ENCODE results near the gene MYOM1.
"Not testable (repeated sequence)": the region's sequence is repeated elsewhere in the genome, so short reads cannot be mapped to it uniquely, and the experiment has no call there.

MYOM1 gene

DNA sequence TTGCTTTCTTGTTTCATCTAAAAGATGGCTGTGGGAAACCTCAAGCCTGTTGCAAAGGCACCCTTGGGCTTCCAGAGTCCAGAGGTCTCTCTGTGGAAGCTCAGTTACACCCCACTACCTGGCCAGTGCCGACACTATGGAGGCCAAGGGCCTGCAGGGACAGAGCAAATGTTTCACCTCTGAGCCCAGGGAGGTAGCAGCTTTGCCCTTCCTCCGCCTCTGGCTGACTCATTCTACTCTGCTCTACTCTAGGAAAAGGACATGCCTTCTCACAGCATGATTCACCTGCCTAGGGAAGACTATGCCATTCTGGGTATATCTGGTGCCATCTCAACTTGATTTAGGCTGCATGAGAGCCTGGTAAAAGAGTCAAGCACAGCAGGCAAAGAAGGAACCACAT is 12.2 kb downstream of the MYOM1 start:
- Histone ChIP-seq H3K9ac (ENCODE audit: insufficient read length, low read depth) (no peak overlapping the region), H3K4me3 (ENCODE audit: insufficient read length, low read depth) (no peak overlapping the region), H3K27me3 (ENCODE audit: insufficient read depth, insufficient read length) (no peaks in the 10 kb centered on the region), H3K36me3 (ENCODE audit: insufficient read depth, insufficient read length, low read length) (no peaks in the 10 kb centered on the region), H3K4me1 (ENCODE audit: insufficient read depth, insufficient read length) (no peaks in the 10 kb centered on the region), H3K9me3 (ENCODE audit: insufficient read depth, low read length) (peaks cover 10% of the 10 kb centered on the region; the same call in 1 of the 2 replicates)
- no peak for DNase-seq (ENCODE audit: low read depth, low spot score)
- TF ChIP-seq SUZ12 (IDR thresholded peaks at IDR 0.05; ENCODE audit: extremely low read depth, insufficient read depth, insufficient read length) (no peak), YY1 (IDR thresholded peaks at IDR 0.05; ENCODE audit: insufficient read depth, insufficient read length) (no peak), ZNF274 (IDR thresholded peaks at IDR 0.05; ENCODE audit: low read depth, low read length) (no peak)

DNA sequence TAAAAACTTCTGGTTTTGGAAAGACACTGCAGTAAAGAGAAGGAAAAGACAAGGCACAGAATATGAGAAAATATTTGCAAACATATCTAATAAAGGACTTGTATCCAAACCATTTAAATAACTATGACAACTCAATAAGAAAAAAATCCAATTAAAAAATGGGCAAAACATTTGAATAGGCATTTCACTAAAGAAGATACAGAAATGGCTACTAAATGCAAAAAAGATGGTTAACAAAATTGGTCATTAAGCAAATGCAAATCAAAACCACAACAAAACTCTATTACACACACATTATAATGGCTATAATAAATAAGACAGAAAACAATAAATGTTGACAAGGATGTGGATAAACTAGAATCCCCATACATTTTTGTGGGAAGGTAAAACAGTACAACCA is 14.5 kb downstream of the MYOM1 start:
- Histone ChIP-seq H3K4me3 (ENCODE audit: insufficient read length, low read depth) (no peak overlapping the region), H3K27me3 (ENCODE audit: insufficient read depth, insufficient read length) (no peaks in the 10 kb centered on the region), H3K9me3 (ENCODE audit: insufficient read depth, low read length) (peaks cover 10% of the 10 kb centered on the region; the same call in 1 of the 2 replicates), H3K36me3 (ENCODE audit: insufficient read depth, insufficient read length, low read length) (no peaks in the 10 kb centered on the region), H3K9ac (ENCODE audit: insufficient read length, low read depth) (no peak overlapping the region), H3K4me1 (ENCODE audit: insufficient read depth, insufficient read length) (no peaks in the 10 kb centered on the region)
- TF ChIP-seq ZNF274 (IDR thresholded peaks at IDR 0.05; ENCODE audit: low read depth, low read length): no peak
- no peak for TF ChIP-seq YY1 (IDR thresholded peaks at IDR 0.05; ENCODE audit: insufficient read depth, insufficient read length)
- no peak for TF ChIP-seq SUZ12 (IDR thresholded peaks at IDR 0.05; ENCODE audit: extremely low read depth, insufficient read depth, insufficient read length)
- no peak for DNase-seq (ENCODE audit: low read depth, low spot score)

DNA sequence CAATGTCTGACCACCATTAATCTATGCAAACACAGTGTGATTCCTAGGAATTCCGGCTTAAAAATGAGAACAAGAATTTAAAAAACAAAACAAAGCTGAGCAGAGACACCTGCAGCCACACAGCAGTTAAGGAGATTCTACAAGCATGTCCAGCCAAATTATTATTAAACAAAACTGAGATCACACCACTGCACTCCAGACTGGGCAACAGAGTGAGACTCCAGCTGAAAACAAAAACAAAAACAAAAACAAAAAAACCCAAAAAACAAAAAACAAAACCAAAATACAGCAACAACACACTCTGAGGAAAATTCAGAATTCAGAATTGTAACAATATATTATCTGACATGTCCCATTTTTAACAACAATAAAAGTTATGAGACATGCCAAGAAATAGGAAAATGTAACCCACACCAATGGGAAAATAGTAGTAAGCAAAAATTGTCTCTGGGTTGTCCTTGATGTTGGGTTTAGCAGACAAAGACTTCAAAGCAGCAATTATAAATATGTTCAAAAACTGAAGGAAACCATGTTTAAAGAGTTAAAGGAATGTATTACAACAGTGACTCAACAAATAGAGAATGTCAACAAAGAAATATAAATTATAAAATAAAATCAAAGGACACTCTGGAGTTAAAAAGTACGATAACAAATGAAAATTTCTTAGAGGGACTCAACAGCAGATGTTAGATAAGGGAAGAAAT is 19.7 kb downstream of the MYOM1 start:
- Histone ChIP-seq H3K4me1 (ENCODE audit: insufficient read depth, insufficient read length) (no peaks in the 10 kb centered on the region), H3K9me3 (ENCODE audit: insufficient read depth, low read length) (peaks cover 6% of the 10 kb centered on the region; the same call in 1 of the 2 replicates), H3K9ac (ENCODE audit: insufficient read length, low read depth) (no peak overlapping the region), H3K4me3 (ENCODE audit: insufficient read length, low read depth) (no peak overlapping the region), H3K27me3 (ENCODE audit: insufficient read depth, insufficient read length) (no peaks in the 10 kb centered on the region), H3K36me3 (ENCODE audit: insufficient read depth, insufficient read length, low read length) (no peaks in the 10 kb centered on the region)
- DNase-seq (ENCODE audit: low read depth, low spot score): no peak
- TF ChIP-seq SUZ12 (IDR thresholded peaks at IDR 0.05; ENCODE audit: extremely low read depth, insufficient read depth, insufficient read length): no peak
- TF ChIP-seq ZNF274 (IDR thresholded peaks at IDR 0.05; ENCODE audit: low read depth, low read length): no peak
- TF ChIP-seq YY1 (IDR thresholded peaks at IDR 0.05; ENCODE audit: insufficient read depth, insufficient read length): no peak

DNA sequence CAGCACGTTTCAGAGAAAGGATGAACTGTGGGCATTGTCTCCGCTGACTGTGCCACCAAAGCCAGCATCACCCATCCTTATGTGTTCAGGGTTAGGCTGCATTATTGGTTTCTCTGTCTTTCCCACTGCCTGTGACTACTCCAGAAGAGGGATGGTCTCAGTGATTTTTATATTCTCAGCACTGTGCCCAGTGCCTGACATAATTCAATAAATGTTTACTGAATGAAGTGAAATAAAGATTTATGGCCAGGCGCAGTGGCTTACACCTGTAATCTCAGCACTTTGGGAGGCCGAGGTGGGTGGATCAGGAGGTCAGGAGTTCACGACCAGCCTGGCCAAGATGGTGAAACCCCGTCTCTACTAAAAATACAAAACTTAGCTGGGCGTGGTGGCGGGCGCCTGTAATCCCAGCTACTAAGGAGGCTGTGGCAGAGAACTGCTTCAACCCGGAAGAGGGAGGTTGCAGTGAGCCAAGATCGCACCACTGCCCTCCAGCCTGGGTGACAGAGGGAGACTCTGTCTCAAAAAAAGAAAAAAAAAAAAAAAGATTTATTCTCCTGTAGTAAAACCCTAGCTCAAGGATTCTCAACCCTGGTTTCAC is 21.4 kb downstream of the MYOM1 start:
- not testable (repeated sequence) for H3K9me3 ChIP-seq (ENCODE audit: insufficient read depth, low read length); DNase-seq (ENCODE audit: low read depth, low spot score); H3K27me3 ChIP-seq (ENCODE audit: insufficient read depth, insufficient read length); H3K36me3 ChIP-seq (ENCODE audit: insufficient read depth, insufficient read length, low read length); H3K4me1 ChIP-seq (ENCODE audit: insufficient read depth, insufficient read length); H3K4me3 ChIP-seq (ENCODE audit: insufficient read length, low read depth); H3K9ac ChIP-seq (ENCODE audit: insufficient read length, low read depth)

DNA sequence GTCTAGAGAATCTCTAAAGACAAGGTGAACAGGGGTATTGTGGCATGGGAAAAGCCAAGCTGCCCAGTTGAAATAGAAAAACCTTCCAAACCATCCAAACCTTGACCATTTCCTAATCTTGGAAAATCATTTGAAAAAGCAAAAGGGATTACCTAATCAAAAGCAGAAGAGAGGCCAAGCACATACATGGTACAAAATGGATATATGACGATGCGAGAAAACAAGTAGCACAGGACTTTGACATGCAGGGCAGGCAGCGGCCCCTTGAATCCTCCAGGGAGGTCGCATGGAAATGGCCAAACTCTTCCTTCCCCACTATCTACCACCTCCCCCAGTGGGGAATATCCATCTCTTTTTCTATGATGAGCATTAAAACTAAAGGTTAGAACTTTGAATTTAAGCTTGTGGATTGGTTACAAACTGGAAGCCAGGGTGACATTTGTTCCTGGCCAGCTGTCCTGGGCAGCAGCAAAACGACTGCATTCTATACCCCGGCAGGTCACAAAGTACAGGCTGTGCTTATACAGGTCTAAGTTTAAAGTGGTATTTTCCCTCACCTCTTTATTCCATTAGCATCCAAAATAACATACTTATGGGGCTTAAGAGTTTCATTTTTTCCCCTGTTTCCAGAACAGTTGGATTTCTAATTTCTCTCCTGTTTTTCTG is 24.7 kb downstream of the MYOM1 start:
- no peak for TF ChIP-seq SUZ12 (IDR thresholded peaks at IDR 0.05; ENCODE audit: extremely low read depth, insufficient read depth, insufficient read length)
- TF ChIP-seq ZNF274 (IDR thresholded peaks at IDR 0.05; ENCODE audit: low read depth, low read length): no peak
- no peak for TF ChIP-seq YY1 (IDR thresholded peaks at IDR 0.05; ENCODE audit: insufficient read depth, insufficient read length)
- no peak overlapping the region for H3K9ac ChIP-seq (ENCODE audit: insufficient read length, low read depth)
- H3K4me1 ChIP-seq (ENCODE audit: insufficient read depth, insufficient read length): no peaks in the 10 kb centered on the region
- no peak overlapping the region for H3K4me3 ChIP-seq (ENCODE audit: insufficient read length, low read depth)
- no peaks in the 10 kb centered on the region for H3K9me3 ChIP-seq (ENCODE audit: insufficient read depth, low read length)
- no peaks in the 10 kb centered on the region for H3K27me3 ChIP-seq (ENCODE audit: insufficient read depth, insufficient read length)
- DNase-seq (ENCODE audit: low read depth, low spot score): no peak
- no peaks in the 10 kb centered on the region for H3K36me3 ChIP-seq (ENCODE audit: insufficient read depth, insufficient read length, low read length)

DNA sequence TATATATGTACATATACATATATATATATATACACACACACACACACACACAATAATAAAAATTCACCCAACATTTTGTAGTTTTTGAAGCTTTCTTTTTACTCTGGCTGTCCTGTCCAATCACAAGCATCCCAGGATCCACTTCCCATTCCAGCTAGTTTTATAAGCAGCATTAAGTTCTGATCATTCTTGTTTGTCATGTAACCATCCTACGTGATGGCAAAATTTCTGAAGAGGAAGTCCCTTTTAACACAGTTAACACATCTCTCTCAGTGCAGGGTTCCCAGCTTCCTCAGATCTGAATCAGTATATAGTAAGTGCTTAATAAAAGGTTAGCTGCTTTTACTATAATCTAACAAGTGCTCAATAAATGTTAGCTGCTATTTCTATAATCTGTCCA is 26.4 kb downstream of the MYOM1 start:
- H3K36me3 ChIP-seq (ENCODE audit: insufficient read depth, insufficient read length, low read length): no peaks in the 10 kb centered on the region
- no peaks in the 10 kb centered on the region for H3K27me3 ChIP-seq (ENCODE audit: insufficient read depth, insufficient read length)
- no peak overlapping the region for H3K9ac ChIP-seq (ENCODE audit: insufficient read length, low read depth)
- TF ChIP-seq ZNF274 (IDR thresholded peaks at IDR 0.05; ENCODE audit: low read depth, low read length) (no peak), YY1 (IDR thresholded peaks at IDR 0.05; ENCODE audit: insufficient read depth, insufficient read length) (no peak), SUZ12 (IDR thresholded peaks at IDR 0.05; ENCODE audit: extremely low read depth, insufficient read depth, insufficient read length) (no peak)
- no peaks in the 10 kb centered on the region for H3K4me1 ChIP-seq (ENCODE audit: insufficient read depth, insufficient read length)
- H3K4me3 ChIP-seq (ENCODE audit: insufficient read length, low read depth): no peak overlapping the region
- H3K9me3 ChIP-seq (ENCODE audit: insufficient read depth, low read length): no peaks in the 10 kb centered on the region
- DNase-seq (ENCODE audit: low read depth, low spot score): no peak

DNA sequence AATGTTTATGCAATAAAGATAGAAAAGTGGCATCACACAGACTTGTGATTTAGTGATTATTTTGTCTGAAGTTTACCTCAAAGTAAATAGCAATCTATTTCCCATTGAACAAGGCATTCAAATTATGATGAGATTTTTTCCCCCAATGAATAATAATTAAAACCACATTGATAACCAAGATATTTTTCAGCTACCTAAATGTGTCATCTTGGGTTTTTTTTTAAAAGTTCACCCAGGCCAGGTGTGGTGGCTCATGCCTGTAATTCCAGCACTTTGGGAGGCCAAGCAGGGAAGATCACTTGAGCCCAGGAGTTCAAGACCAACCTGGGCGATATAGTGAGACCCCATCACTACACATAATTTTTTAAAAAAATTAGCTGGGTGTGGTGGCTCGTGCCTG is 27.0 kb downstream of the MYOM1 start:
- Histone ChIP-seq H3K9ac (ENCODE audit: insufficient read length, low read depth) (no peak overlapping the region), H3K27me3 (ENCODE audit: insufficient read depth, insufficient read length) (no peaks in the 10 kb centered on the region), H3K9me3 (ENCODE audit: insufficient read depth, low read length) (no peaks in the 10 kb centered on the region), H3K4me1 (ENCODE audit: insufficient read depth, insufficient read length) (no peaks in the 10 kb centered on the region), H3K36me3 (ENCODE audit: insufficient read depth, insufficient read length, low read length) (no peaks in the 10 kb centered on the region), H3K4me3 (ENCODE audit: insufficient read length, low read depth) (no peak overlapping the region)
- no peak for DNase-seq (ENCODE audit: low read depth, low spot score)
- TF ChIP-seq YY1 (IDR thresholded peaks at IDR 0.05; ENCODE audit: insufficient read depth, insufficient read length) (no peak), ZNF274 (IDR thresholded peaks at IDR 0.05; ENCODE audit: low read depth, low read length) (no peak), SUZ12 (IDR thresholded peaks at IDR 0.05; ENCODE audit: extremely low read depth, insufficient read depth, insufficient read length) (no peak)
